HepG2 (cell line): ENCODE measurements around the gene RBBP8NL. TPM values are rescaled to one million over a fixed set of nuclear protein-coding genes. Genes with fewer than 3 reads are reported as not detected.

Source experiments
- ADNP ChIP-seq: sonication (generic); formaldehyde crosslinking; IDR thresholded peaks from 2 replicates; pipeline ENCODE4 v1.4.0; 2020; ENCODE audit warnings: missing genetic modification reagents
- ATF7 ChIP-seq, 2 experiments: fragments of 450-650 bp in 1 of 2; sonication (generic) in 1 of 2; formaldehyde crosslinking in 1 of 2; IDR thresholded peaks; 2 replicates each; pipeline versions ENCODE4 v1.4.0 to v1.6.1; 2016 to 2020; ENCODE audit warnings: antibody characterized with exemption in 1 of 2, mild to moderate bottlenecking in 1 of 2, missing genetic modification reagents in 1 of 2
- BORCS8-MEF2B ChIP-seq: sonication (generic); formaldehyde crosslinking; IDR thresholded peaks from 2 replicates; pipeline ENCODE4 v1.8.0; 2022; ENCODE audit warnings: mild to moderate bottlenecking, missing genetic modification reagents
- FOXA3 ChIP-seq: IDR thresholded peaks from 2 replicates; pipeline ENCODE4 v1.6.1; 2016; ENCODE audit warnings: missing genetic modification reagents, missing compliant biosample characterization
- FOXP4 ChIP-seq: sonication (generic); formaldehyde crosslinking; IDR thresholded peaks from 2 replicates; pipeline ENCODE4 v1.4.0; 2020; ENCODE audit warnings: missing genetic modification reagents
- GFI1 ChIP-seq: sonication (generic); formaldehyde crosslinking; IDR thresholded peaks from 2 replicates; pipeline ENCODE4 v1.5.0; 2020; ENCODE audit warnings: missing genetic modification reagents, mild to moderate bottlenecking, borderline replicate concordance
- HCFC1 ChIP-seq: fragments of 150-350 bp; IDR thresholded peaks from 2 replicates; pipeline ENCODE4 v1.6.1; 2014; ENCODE audit warnings: low read depth, low read length
- HNRNPUL1 ChIP-seq: fragments of 200-400 bp; formaldehyde crosslinking; IDR thresholded peaks from 2 replicates; pipeline ENCODE4 v1.6.1; 2017; ENCODE audit warnings: low read depth, mild to moderate bottlenecking, low read length, moderate library complexity
- MBNL3 ChIP-seq: fragments of 250-450 bp; sonication (Bioruptor Pico); conservative IDR thresholded peaks from 2 replicates; pipeline ENCODE4 v1.8.0; 2022; ENCODE audit warnings: mild to moderate bottlenecking, inconsistent platforms
- ONECUT2 ChIP-seq: sonication (generic); formaldehyde crosslinking; IDR thresholded peaks from 2 replicates; pipeline ENCODE4 v1.4.0; 2020; ENCODE audit warnings: missing genetic modification reagents
- PRDM4 ChIP-seq: sonication (generic); formaldehyde crosslinking; IDR thresholded peaks from 2 replicates; pipeline ENCODE4 v1.9.0; 2021; ENCODE audit warnings: missing genetic modification reagents, borderline replicate concordance
- PREB ChIP-seq: sonication (generic); formaldehyde crosslinking; IDR thresholded peaks from 2 replicates; pipeline ENCODE4 v1.4.0; 2020; ENCODE audit warnings: missing genetic modification reagents
- SMAD9 ChIP-seq: sonication (generic); formaldehyde crosslinking; IDR thresholded peaks from 2 replicates; pipeline ENCODE4 v1.5.1; 2020; ENCODE audit warnings: mild to moderate bottlenecking, missing genetic modification reagents
- STAT5B ChIP-seq: sonication (generic); formaldehyde crosslinking; IDR thresholded peaks from 2 replicates; pipeline ENCODE4 v1.4.0; 2020; ENCODE audit warnings: missing genetic modification reagents
- YY1 ChIP-seq: IDR thresholded peaks from 2 replicates; pipeline ENCODE4 v1.6.1; 2011; ENCODE audit warnings: low read length, low read depth, moderate library complexity, mild to moderate bottlenecking; ENCODE audit not compliant: insufficient read depth, insufficient replicate concordance
- ZNF136 ChIP-seq: sonication (generic); formaldehyde crosslinking; IDR thresholded peaks from 2 replicates; pipeline ENCODE4 v1.8.1; 2022; ENCODE audit warnings: low read depth, mild to moderate bottlenecking, moderate library complexity, missing genetic modification reagents
- ZNF512 ChIP-seq: sonication (generic); formaldehyde crosslinking; IDR thresholded peaks from 2 replicates; pipeline ENCODE4 v1.4.0; 2020; ENCODE audit warnings: mild to moderate bottlenecking, missing genetic modification reagents
- ZNF83 ChIP-seq: sonication (generic); formaldehyde crosslinking; IDR thresholded peaks from 2 replicates; pipeline ENCODE4 v1.4.0; 2020; ENCODE audit warnings: missing genetic modification reagents, mild to moderate bottlenecking, borderline replicate concordance
- polyA plus RNA-seq, 8 experiments: library from polyadenylated mRNA; depleted of rRNA in 3 of 8; stranded (reverse) in 7 of 8; unstranded in 1 of 8; fragments of >200 nt; fragmentation: Illumina TruSeq in 4 of 8; extraction: Trizol in 4 of 8; gene quantifications; 2 replicates each; pipeline versions ENCODE4 v1.2.1 to v1.2.3, GENCODE V29; 2011 to 2016; ENCODE audit warnings: low read depth in 4 of 8, missing spikeins in 1 of 8, mixed read lengths in 1 of 8; ENCODE audit not compliant: insufficient read depth in 1 of 8
- total RNA-seq, 5 experiments: library from RNA; depleted of rRNA; stranded (reverse); fragments of >200 nt; fragmentation: Illumina TruSeq; extraction: Trizol; gene quantifications; 2 replicates each; pipeline ENCODE4 v1.2.3, GENCODE V29; 2016; ENCODE audit warnings: low read depth in 1 of 5
- TF ChIP-seq, protein P1 (sequence below): sonication (generic); formaldehyde crosslinking; IDR thresholded peaks from 2 replicates; pipeline ENCODE4 v1.4.0; 2020; ENCODE audit warnings: mild to moderate bottlenecking, low read depth, missing genetic modification reagents
- TF ChIP-seq, protein P2 (sequence below): IDR thresholded peaks from 2 replicates; pipeline ENCODE4 v1.6.1; 2016

The RBBP8NL gene
- total and polyA plus RNA-seq, 2 of the 13 experiments (the other 11 are each of a cell fraction or from before 2014, with no cell fraction given) = 0.69 to 0.86 TPM

GRCh38 chr20:62368392-62368975 is 58.9 kb downstream of the RBBP8NL start (continued):
- TF ChIP-seq FOXP4 (CRISPR knock-in tag) (peak; percentile 43; the same call in 1 of the 2 replicates), ZNF83 (CRISPR knock-in tag) (no peak), HNRNPUL1 (no peak), SMAD9 (CRISPR knock-in tag) (0 out of 2 replicates have a peak, but pooled peaks have one; percentile 10), ZNF136 (CRISPR knock-in tag) (no peak), ADNP (CRISPR knock-in tag) (no peak), GFI1 (CRISPR knock-in tag) (no peak), ZNF512 (no peak), HCFC1 (no peak), MBNL3 (CRISPR knock-in tag) (no peak), FOXA3 (CRISPR knock-in tag) (peak; percentile 36; the same call in 1 of the 2 replicates), YY1 (peak; percentile 57), BORCS8-MEF2B (CRISPR knock-in tag) (peak; percentile 76), PRDM4 (CRISPR knock-in tag) (no peak), PREB (CRISPR knock-in tag) (no peak), ATF7 (IDR thresholded peaks at IDR 0.05) (no peak), ATF7 (CRISPR knock-in tag; IDR thresholded peaks at IDR 0.05) (no peak; the same call in 1 of the 2 replicates), ONECUT2 (CRISPR knock-in tag) (no peak), STAT5B (CRISPR knock-in tag) (no peak; the same call in 1 of the 2 replicates)
- TF ChIP-seq, protein P1, sequence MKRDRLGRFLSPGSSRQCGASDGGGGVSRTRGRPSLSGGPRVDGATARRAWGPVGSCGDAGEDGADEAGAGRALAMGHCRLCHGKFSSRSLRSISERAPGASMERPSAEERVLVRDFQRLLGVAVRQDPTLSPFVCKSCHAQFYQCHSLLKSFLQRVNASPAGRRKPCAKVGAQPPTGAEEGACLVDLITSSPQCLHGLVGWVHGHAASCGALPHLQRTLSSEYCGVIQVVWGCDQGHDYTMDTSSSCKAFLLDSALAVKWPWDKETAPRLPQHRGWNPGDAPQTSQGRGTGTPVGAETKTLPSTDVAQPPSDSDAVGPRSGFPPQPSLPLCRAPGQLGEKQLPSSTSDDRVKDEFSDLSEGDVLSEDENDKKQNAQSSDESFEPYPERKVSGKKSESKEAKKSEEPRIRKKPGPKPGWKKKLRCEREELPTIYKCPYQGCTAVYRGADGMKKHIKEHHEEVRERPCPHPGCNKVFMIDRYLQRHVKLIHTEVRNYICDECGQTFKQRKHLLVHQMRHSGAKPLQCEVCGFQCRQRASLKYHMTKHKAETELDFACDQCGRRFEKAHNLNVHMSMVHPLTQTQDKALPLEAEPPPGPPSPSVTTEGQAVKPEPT (CRISPR knock-in tag) = peak; percentile 20; the same call in 1 of the 2 replicates
- TF ChIP-seq, protein P2, sequence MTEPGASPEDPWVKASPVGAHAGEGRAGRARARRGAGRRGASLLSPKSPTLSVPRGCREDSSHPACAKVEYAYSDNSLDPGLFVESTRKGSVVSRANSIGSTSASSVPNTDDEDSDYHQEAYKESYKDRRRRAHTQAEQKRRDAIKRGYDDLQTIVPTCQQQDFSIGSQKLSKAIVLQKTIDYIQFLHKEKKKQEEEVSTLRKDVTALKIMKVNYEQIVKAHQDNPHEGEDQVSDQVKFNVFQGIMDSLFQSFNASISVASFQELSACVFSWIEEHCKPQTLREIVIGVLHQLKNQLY (CRISPR knock-in tag) = no peak
